NB4 (cell line): ENCODE data around the gene ZNF260.

Experiments
- POLR2A ChIP-seq: IDR thresholded peaks from 2 replicates; pipeline ENCODE4 v1.6.1; 2011; ENCODE audit warnings: mild to moderate bottlenecking; ENCODE audit not compliant: insufficient read length; ENCODE audit errors: extremely low read depth
- TF ChIP-seq, protein P1 (sequence below): IDR thresholded peaks from one replicate; pipeline ENCODE4 v1.5.1; 2012; ENCODE audit warnings: low read depth, low read length
- TF ChIP-seq, protein P2 (sequence below): IDR thresholded peaks from 2 replicates; pipeline ENCODE4 v1.6.1; 2011; ENCODE audit warnings: low read depth, low read length

DNA sequence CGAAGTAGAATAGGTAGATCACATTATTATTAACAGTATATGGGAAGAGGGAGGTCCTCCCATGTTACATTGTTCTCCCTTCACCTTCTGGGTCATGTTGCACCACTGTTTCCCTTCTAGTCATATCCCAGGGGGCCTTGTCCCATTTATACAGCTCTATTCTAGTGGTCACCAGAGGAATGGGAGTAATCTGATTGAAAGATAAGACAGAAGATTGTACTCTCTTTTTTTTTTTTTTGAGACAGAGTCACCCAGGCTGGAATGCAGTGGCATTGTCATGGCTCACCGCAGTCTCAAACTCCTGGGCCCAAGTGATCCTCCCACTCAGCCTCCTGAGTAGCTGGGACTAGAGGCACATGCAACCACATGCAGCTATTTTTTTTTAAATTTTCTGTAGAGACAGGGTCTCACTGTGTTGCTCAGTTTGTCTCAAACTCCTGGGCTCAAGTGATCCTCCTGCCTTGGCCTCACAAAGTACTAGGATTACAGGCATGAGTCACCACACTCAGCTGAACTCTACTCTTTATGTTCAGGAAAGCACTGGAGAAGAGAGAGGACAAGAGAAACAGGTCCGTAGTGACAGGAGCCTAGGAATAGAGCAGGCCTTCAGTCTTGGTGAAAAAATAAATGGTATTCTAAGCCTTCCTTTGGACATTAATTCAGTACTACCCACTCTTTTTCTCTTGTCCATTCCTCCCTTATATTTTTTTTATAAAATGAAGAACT, 49.4 kb upstream of the ZNF260 start:
- no peak for TF ChIP-seq POLR2A
- TF ChIP-seq, protein P1, sequence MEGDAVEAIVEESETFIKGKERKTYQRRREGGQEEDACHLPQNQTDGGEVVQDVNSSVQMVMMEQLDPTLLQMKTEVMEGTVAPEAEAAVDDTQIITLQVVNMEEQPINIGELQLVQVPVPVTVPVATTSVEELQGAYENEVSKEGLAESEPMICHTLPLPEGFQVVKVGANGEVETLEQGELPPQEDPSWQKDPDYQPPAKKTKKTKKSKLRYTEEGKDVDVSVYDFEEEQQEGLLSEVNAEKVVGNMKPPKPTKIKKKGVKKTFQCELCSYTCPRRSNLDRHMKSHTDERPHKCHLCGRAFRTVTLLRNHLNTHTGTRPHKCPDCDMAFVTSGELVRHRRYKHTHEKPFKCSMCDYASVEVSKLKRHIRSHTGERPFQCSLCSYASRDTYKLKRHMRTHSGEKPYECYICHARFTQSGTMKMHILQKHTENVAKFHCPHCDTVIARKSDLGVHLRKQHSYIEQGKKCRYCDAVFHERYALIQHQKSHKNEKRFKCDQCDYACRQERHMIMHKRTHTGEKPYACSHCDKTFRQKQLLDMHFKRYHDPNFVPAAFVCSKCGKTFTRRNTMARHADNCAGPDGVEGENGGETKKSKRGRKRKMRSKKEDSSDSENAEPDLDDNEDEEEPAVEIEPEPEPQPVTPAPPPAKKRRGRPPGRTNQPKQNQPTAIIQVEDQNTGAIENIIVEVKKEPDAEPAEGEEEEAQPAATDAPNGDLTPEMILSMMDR, result no peak
- TF ChIP-seq, protein P2, sequence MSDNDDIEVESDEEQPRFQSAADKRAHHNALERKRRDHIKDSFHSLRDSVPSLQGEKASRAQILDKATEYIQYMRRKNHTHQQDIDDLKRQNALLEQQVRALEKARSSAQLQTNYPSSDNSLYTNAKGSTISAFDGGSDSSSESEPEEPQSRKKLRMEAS, result no peak
